GM21717 (cell line): ENCODE results near the gene CYP2F1.

ENCODE experiments used
- ATAC-seq: cut with Tn5 transposase; IDR thresholded peaks from one replicate; pipeline ENCODE4 v1.9.1; 2021; ENCODE audit warnings: mild to moderate bottlenecking, moderate library complexity; ENCODE audit not compliant: unreplicated experiment

CYP2F1 gene

DNA sequence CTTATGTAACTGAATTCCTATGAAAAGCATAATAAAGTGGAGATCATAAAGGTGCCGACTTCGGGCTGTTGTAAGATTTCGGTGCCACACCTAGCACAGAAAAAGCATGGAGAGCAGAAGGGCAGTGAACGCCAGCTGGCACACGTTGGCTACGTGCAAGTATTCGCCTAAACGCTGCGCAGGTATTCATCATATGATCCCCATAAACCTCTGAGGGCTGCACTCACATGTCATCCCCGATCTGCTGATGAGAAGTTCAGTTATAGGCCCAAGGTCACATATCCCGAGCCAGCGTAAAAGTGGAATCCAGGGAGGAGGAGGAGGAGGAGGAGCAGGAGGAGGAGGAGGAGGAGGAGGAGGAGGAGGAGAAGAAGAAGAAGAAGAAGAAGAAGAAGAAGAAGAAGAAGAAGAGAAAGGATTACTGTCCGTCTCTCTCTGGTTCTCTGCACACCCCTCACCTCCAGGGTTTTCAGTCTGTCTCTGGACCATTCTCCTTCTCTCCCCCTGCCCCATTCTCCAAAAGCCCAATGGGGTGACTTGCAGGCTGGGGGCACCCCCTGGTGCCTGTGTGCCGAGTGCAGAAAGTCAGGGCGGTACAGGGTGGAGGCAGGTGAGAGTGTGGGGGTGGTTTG lies 60.2 kb downstream of the CYP2F1 start:
- ATAC-seq: no peak

DNA sequence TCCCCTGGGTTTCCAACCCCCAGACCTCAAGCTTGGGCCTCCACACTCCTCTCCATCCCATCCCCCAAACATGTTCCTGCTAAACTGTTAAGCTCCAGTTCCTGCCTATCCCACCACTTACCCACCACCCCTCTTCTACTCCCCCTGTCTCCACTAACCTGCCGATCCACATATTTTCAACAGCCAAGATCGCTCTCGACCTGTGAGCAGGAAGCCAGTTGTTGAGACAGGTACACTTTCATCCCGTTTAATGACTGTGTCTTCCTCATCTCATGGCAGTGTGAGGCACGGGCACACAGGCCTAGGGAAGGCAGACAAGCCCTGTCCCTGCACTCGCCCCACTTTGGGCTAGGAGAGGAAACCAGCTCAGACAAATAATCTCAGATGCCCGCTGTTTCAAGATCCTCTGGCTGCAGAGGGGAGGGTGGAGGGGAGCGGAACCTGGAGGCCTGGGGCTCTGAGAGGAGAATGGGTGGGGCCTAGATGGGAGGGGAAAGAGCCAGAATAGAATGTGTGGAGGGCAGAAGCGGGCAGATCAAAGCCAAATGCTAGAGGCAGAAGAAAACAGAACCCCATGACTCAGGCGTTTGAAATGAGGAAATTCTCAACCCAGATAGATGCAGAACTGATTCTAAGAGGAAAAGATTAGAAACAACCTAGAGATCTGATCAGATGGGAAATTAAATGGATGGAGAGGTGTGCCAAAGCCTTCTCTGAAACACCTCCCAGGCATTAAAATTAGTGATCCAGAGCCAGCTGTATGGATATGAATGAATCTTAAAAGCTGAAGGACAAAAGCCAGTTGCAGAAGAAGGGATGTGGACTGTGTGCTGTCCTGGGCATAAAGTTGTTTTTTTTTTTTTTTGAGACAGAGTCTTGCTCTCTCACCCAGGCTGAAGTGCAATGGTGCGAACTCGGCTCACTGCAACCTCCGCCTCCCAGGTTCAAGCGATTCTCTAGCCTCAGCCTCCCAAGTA lies 61.9 kb downstream of the CYP2F1 start:
- ATAC-seq: no peak
